Smooth muscle cell of the brain vasculature (primary cell): ENCODE results near the gene GPS2.
"Not testable (repeated sequence)": the region's sequence is repeated elsewhere in the genome, so short reads cannot be mapped to it uniquely, and the experiment has no call there.

Experiments used
- DNase-seq: peaks from one replicate; pipeline ENCODE4 v3.0.0-alpha.2; 2012; ENCODE audit warnings: low read depth, low spot score

GPS2 gene

DNA sequence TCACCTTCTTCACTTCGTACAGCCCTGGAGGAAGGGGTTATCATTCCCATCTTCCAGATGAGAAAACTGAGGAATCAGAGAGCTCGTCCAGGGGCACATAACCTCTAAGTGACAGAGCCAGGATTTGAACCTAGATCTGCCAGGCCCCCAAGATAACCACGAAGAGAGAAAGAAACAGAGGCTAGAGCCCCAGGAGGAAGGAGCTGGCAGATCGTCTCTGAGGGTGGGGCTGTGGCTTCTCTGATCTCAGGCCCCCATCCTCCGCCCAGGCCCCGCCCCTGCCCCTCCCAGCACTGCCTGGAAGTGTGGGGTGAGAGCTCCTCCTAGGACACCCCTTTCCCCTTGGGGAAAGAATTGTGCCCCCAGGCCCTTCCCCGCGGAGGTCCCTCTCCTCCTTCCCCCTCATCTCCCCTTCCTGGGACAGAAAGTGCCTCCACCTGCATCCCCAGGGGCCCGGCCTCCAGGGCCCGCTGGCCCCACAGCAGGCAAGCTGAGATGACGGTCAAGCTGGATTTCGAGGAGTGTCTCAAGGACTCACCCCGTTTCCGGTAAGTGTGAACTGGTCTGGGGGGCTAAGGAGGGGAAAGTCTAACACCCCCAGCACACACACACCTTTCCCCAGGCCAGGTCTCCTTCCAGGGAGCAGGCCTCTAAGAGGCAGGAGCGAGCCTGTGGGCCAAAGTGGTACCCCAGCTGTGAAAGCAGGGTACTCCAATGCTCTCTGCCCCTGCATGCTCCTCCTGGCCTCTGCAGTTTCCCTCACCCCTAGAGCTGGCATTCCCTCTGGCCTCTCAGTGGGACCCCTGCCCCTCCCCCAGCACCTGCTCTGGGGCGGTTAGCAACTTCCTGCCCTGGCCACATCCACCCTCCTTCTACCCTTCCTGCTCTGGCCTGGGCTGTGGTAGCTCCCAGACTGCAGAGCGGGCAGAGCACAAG, 21.3 kb upstream of the GPS2 start, which contains the start of gene ACAP1:
Gene ACAP1, plus strand, starts transcription at position 290 of the 936 bp plus-strand sequence. Its CDS starts 206 bp downstream, at position 496.
- DNase-seq, result no peak

- DNase-seq, result not testable (repeated sequence)
Measured at GRCh38 chr17:7335765-7336164, 20.6 kb upstream of the GPS2 start.

DNA sequence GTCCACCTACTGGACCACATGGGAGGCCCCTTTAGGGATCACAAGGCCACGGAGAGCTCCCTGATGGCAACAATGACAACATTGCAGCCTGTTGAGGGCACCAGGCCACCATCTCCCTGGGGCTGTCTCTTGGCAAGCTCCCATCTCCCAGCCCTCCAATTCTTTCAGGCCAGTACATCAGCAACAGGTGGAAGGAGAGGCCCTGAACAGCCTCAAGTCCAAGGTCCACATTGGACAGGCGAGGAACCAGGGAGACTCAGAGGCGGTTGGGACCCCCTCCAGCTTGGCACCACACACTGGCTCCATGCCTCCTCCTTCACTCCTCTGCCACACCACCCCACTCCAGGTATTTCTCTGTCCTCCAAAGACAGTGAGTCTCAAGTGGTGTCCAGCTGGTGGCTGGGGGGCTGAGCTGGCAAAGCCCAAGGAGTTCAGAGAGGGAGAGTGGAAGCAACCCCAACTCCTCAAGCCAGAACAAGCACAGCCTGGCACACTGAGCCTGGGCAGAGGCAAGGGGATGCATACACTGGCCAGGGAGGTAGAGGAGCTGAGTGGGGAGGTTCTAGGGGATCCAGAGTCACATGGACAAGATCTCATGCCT, 19.9 kb upstream of the GPS2 start:
- no peak for DNase-seq

DNA sequence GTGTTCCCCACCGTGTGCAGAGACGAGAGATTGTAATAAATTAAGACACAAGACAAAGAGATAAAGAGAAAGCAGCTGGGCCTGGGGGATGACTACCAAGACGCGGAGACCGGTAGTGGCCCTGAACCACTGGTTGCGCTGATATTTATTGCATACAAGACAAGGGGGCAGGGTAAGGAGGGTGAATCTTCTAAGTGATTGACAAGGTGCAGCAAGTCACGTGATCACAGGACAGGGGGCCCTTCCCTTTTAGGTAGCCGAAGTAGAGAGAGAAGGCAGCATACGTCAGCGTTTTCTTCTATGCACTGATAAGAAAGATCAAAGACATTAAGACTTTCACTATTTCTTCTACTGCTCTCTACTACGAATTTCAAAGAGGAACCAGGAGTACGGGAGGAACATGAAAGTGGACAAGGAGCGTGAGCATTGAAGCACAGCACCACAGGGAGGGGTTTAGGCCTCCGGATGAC, 17.5 kb upstream of the GPS2 start:
- not testable (repeated sequence) for DNase-seq

- DNase-seq, result no peak
Measured at GRCh38 chr17:7332111-7332510, 17.0 kb upstream of the GPS2 start.

GRCh38 chr17:7330638-7331015, 15.5 kb upstream of the GPS2 start:
- no peak for DNase-seq

DNA sequence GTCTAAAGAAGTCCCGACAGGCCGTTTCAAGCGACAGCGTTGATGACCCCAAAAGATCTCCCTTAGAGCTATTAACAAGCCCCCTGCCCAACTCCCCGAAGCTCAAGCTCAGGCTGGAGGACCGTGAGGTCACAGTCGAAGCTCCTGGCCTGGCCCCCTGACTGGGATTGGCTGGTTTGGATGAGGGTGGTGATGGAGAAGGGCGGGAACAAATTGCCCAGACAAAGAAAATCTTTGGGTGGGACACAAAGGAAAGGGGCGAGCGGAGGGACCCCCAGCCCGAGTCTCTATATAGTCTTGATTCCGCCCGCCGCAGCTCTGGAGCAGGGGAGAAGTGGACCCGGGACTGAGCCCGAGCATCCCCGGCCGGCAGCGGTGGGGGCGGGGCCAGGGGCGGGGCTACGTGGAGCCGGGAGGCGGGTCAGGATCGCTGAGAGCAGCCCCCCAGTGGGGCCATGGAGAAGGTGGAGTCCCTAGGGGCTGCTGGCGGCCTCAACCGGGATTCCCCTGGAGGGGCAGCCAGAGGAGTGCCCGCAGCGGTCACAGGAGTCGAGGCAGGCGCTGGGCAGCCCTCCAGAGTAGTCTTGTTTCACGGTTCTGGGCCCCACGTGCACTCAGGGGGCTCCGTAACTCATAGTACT, 15.0 kb upstream of the GPS2 start:
- peak; percentile 57 for DNase-seq

DNA sequence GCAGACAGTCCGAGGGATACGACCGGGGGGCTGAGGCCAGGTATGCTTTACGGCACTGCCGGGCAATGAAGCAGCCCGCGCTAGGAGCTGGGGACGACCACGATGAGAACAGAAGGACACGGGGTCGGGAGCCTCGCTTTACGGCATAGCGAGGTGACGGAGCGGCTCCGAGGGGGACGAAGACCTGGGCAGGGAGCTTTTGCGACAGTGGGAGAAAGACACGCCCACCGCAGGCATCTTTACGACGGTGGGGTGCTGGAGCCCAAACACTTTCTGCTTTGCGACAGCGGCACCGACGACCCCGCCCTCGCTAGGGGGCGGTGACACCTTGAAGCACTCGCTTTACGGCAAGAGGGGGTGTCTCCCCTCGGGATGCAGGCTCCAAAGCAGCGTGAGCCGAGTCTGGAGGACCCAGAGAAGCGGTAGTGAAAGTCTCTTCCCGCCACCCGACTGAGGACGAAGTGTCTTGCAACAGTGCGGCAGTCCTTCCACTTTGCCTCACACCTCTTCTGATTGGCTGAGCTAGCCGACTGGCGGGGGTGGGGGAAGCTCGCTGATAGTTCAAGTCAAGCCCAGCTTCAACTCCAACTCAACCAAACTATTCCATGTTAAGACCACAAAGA, 14.3 kb upstream of the GPS2 start:
- DNase-seq, result peak; percentile 98

GRCh38 chr17:7328840-7329373, 13.7 kb upstream of the GPS2 start, which contains the start of gene NEURL4:
Gene NEURL4 (minus strand): TSS chr17:7329335. CDS start chr17:7329312, 23 bp downstream.
- DNase-seq, result no peak

DNA sequence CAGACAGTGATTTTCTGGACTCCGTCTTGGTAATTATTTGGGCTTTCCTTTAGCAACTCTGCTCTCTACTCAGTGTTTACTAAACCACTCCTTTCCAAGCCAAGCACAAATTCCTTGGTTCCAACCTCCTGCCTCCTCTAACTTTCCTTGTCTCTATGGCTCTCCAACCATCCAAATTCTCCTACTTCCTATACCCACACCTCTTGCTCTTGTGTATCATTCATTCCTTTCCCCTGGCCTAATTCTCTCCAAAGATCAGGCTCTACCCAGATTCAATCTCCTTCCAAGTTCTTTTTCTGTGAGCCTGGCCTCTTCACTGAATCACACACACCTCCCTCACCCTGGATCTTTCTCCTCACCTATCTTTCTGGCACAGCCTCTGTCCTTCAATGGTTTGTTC, 12.8 kb upstream of the GPS2 start:
- DNase-seq, result no peak

- no peak for DNase-seq
Measured at GRCh38 chr17:7327501-7327900, 12.3 kb upstream of the GPS2 start.

- DNase-seq, result no peak
Measured at GRCh38 chr17:7327056-7327455, 11.9 kb upstream of the GPS2 start.

DNA sequence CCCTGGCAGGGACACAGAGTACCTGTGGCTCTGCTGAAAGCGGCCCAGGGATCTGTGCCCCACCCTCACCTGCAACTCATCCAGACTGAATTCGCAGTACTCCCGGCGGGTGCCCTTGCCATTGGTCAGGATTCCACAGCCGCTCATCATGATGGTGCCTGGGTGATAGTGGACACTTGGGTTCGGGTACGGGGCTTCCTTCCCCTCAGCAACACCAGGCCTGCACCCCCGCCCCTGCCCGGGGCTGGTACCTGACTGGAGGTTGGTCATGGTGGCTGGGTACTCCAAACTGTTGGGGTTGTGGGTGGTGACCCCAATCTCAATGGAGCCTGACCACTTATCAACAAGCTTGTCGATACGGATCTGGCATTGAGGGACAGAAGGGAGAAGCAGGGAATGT, 11.0 kb upstream of the GPS2 start:
- DNase-seq, result no peak

GRCh38 chr17:7325031-7325528, 9.9 kb upstream of the GPS2 start:
- no peak for DNase-seq

DNA sequence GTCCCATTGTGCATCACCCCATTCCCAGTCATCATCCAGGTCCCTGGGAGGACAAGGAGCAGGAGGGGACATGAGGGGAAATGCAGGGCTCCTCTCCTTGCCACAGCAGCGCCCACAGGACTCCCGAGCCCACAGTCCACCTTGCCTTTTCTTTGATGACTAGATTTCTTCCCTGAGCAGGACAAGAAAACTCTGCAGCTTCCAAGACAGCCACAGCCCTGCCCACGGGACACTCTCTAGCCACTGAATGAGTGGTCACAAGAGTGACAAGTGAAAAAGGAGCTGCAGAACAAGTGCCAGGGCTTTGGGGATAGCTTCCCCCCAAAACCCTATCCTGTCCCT, 9.2 kb upstream of the GPS2 start:
- DNase-seq, result no peak

GRCh38 chr17:7323731-7324437, 8.7 kb upstream of the GPS2 start:
- DNase-seq, result no peak

DNA sequence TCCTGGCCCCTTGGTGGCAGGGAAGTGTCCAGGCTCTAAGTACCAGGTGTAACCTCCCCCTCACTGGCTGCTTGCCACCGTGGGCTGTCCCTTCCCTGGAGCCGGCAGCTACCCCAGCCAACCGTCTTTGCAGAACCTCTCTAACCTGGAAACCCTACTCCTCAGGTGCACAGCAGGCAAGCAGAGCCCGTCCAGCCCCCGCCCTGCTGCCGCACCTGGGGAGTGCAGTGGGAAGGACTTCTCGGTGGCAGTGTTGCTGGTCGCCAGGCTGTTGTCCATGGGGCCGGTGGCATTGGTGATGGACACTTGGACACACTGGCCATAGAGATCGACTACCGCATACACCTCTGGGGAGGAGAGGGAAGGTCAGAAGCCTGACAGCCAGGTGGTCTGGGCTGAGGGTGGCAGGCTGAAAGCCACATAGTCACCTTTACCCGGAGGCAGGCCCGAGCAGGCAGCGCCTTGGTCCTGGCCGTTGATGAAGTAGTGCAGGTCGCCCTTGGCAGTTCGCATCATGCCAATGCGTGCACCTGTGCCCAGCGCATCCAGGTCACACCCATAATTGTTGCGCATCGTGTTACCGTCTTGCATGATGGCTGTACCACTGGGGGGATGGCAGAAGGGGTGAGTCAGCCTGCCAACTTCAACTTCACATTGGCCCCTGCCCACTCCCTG, 7.5 kb upstream of the GPS2 start:
- no peak for DNase-seq

DNA sequence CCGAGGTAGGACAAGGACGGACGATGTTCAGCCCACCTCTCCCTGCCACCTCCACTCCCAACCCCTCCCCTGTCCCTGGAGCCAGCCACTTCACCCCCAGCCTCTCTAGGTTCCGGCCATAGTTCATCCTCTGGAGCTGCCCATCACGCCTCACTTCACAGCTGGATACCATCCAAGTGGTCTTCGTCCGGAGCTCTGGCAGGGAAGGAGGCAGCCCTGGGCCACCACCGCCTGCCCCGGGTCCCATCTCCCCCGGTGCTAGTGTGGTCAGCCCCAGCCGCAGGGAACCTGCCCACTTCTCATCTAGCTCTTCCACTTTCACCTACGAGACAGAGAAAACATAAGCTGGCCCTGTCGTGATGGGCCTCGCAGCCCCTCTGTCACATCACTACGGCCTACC, 6.3 kb upstream of the GPS2 start:
- DNase-seq, result no peak

- no peak for DNase-seq
Measured at GRCh38 chr17:7318121-7318860, 3.1 kb upstream of the GPS2 start.
